ENCODE results near the gene SEMA6C. TPM values are rescaled to one million over a fixed set of nuclear protein-coding genes. Genes with fewer than 3 reads are reported as not detected.
"Not testable (repeated sequence)": the region's sequence is repeated elsewhere in the genome, so short reads cannot be mapped to it uniquely, and the experiment has no call there.

The SEMA6C gene, protein sequence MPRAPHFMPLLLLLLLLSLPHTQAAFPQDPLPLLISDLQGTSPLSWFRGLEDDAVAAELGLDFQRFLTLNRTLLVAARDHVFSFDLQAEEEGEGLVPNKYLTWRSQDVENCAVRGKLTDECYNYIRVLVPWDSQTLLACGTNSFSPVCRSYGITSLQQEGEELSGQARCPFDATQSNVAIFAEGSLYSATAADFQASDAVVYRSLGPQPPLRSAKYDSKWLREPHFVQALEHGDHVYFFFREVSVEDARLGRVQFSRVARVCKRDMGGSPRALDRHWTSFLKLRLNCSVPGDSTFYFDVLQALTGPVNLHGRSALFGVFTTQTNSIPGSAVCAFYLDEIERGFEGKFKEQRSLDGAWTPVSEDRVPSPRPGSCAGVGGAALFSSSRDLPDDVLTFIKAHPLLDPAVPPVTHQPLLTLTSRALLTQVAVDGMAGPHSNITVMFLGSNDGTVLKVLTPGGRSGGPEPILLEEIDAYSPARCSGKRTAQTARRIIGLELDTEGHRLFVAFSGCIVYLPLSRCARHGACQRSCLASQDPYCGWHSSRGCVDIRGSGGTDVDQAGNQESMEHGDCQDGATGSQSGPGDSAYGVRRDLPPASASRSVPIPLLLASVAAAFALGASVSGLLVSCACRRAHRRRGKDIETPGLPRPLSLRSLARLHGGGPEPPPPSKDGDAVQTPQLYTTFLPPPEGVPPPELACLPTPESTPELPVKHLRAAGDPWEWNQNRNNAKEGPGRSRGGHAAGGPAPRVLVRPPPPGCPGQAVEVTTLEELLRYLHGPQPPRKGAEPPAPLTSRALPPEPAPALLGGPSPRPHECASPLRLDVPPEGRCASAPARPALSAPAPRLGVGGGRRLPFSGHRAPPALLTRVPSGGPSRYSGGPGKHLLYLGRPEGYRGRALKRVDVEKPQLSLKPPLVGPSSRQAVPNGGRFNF
- 1.9 TPM in 1 of 2 replicates, not detected in the other for total RNA-seq (2014; rRNA removed; shearing (Covaris generic); ENCODE audit: low replicate concordance)

DNA sequence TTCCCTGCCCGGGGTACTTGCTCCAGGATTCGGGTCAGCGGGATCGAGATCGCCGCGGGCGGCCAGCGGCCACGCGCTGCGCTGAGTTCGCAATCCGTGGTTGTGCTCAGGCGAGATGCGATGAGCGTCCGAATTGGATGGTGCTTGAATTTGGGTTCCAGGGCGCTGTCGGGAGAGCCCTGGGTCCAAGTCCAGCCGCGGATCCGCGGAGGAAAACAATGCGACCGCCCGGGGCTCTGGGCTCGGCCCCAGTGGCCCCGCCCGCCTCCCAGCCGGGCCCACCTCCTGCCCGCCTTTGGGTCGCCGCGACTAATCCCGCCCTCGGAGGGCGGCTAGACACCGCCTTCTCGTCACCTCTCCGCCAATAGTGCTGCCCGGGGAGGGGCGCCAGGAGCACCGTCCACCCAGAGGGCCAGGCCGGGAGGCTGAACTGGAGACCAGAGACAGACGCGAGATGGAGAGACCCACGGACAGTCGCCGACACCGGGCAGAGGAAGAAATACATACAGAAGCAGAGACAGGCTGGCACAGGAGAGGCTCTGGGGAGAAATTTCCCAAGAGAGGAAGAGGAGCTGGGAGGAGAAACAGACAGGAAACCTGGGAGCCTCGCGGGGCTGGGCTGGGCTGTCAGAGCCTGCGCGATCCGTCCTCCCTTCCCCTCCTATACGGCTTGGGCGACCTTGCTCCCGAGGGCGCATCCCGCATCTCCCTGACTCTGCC, at the start of gene SEMA6C:
Gene SEMA6C, minus strand, starts transcription at position 220 of the 720 bp plus-strand sequence. CDS start 4,010 bp downstream, outside the sequence.
- peak; percentile 87 for DNase-seq (ENCODE audit: low read depth)
- in situ Hi-C loops (cut with HindIII; ENCODE audit: low pct_unique_long_range_greater_than_20kb, low sequenced_read_pairs): no loop called here

DNA sequence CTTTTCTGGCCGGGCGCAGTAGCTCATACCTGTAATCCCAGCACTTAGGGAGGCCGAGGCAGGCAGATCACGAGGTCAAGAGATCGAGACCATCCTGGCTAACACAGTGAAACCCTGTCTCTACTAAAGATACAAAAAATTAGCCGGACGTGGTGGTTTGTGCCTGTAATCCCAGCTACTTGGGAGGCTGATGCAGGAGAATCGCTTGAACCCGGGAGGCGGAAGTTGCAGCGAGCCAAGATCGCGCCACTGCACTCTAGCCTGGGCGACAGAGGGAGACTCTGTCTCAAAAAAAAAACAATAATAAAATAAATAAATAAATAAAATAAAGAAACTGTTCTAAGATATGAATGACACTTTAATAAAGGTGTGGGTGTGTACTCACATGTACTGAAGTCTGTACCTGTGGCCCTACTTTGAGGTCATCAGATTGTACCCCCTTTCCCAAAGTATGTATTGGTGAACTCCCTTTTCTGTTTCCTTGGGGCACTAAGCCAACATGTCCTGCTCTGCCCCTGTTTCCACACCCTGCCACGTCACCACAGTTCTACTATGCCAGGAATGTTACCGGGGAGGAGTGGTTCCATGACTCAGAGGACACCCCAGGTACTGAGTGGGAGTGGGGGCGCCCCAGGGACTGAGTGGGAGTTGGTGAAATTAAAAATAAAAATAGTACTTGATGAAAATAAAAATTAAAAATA, 48.6 kb upstream of the SEMA6C start:
- in situ Hi-C loops (cut with HindIII; ENCODE audit: low pct_unique_long_range_greater_than_20kb, low sequenced_read_pairs): not testable (repeated sequence)

DNA sequence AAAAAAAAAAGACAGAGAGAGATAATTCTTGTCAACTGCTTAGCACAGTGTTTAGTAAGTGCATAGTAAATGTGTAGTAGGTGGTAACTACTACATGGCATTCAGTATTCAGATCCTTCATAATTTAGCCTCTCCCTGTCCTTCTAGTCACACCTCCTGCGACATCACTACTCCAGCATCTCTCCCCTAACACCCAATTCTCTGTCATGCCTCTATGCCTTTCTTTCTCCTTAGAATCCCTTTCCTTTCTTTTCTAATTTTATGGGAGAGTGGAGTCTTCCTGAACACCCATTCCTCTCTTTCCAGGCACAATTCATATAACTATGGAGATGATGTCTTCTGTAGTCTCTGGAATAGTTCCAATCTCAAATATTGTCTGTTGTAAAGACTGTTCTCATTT, 47.4 kb upstream of the SEMA6C start:
- DNase-seq (ENCODE audit: low read depth): peak; percentile 29

More for the DNA sequence above, 48.6 kb upstream of the SEMA6C start:
- peak; percentile 82 for DNase-seq (ENCODE audit: low read depth)

DNA sequence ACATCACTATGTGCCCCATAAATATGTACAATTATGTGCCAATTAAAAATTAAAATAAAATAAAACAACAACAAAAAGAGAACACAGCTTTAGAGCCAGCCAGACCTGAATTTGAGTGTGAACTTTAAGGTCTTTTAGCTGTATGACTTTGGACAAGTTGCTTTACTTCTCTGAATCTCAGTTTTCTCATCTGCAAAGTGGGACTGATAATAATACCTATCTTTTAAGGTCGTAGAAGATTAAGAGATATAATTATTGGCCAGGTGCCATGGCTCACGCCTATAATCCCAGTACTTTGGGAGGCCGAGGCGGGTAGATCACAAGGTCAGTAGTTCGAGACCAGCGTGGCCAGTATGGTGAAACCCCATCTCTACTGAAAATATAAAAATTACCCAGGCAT, 46.9 kb upstream of the SEMA6C start:
- in situ Hi-C loops (cut with HindIII; ENCODE audit: low pct_unique_long_range_greater_than_20kb, low sequenced_read_pairs): no loop called here
- DNase-seq (ENCODE audit: low read depth): no peak

More for the DNA sequence above, 47.4 kb upstream of the SEMA6C start:
- in situ Hi-C loops (cut with HindIII; ENCODE audit: low pct_unique_long_range_greater_than_20kb, low sequenced_read_pairs): no loop called here

DNA sequence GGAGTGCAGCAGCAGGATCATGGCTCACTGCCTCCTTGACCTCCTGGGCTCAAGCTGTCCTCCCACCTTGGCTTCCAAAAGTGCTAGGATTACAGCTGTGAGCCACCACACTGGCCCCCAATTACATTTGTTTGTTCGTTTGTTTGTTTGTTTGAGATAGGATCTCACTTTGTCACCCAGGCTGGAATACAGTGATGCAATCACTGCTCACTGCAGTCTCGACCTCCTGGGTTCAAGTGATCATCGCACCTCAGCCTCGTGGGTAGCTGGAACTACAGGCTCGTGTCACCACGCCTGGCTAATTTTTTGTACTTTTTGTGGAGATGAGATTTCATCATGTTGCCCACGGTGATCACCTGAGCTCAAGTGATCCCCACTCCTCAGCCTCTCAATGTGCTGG, 45.6 kb upstream of the SEMA6C start:
- DNase-seq (ENCODE audit: low read depth): no peak
- in situ Hi-C loops (cut with HindIII; ENCODE audit: low pct_unique_long_range_greater_than_20kb, low sequenced_read_pairs): no loop called here

DNA sequence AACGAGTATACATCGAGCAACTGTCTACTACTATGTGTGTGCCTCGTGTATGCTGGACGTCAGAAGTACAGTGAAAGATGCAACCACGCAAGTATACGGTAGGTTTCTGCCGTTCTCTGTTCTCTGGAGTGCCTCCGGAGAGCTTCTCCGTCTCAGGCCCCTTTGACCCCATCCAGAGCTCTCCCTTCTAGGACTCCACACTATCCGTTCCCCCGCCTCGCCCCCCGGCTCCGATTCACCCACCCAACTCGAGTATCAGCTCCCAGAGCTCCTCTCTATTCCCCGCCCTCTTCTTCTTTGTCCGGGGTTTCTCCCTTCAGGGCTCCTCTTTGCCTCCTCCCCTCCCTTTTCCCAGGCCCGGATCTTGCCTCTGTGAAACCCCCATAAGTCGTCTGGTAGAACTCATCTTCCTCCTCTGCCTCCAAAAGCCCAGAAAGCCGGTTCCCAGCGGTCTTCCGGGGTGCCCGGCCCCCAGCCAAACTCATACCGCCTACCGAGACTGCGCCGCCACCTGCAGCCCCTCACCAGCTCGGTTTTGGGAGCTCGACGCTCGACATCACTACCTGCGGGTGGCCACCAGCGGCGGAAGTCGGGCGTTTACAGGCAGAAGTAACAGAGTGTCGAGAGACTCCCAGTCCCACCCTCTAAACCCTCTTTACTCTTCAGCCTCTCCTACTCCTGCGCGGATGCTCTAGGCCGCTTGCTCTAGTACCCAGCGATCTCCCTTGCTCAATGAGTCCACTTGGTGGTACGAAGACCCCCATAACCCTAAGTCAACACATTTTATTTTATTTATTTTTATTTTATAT, 43.4 kb upstream of the SEMA6C start, which contains the start of gene VPS72:
Gene VPS72, minus strand, starts transcription at position 561 of the 809 bp plus-strand sequence. Its CDS starts 76 bp downstream, at position 485.
- DNase-seq (ENCODE audit: low read depth): peak; percentile 84
- in situ Hi-C loops (cut with HindIII; ENCODE audit: low pct_unique_long_range_greater_than_20kb, low sequenced_read_pairs): no loop called here

DNA sequence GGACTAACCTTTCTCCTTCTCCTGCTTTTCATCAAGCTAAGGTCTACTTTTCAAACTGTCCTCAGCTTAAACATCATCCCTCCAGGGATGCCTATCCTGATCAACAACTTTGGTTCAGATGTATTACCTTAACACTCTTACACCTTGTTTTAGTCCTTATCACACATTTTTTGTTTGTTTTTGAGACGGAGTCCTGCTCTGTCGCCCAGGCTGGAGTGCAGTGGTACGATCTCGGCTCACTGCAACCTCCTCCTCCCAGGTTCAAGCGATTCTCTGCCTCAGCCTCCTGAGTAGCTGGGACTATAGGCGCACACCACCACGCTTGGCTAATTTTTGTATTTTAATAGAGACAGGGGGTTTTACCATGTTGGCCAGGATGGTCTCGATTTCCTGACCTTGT, 42.2 kb upstream of the SEMA6C start:
- DNase-seq (ENCODE audit: low read depth); in situ Hi-C loops (cut with HindIII; ENCODE audit: low pct_unique_long_range_greater_than_20kb, low sequenced_read_pairs): not testable (repeated sequence)

DNA sequence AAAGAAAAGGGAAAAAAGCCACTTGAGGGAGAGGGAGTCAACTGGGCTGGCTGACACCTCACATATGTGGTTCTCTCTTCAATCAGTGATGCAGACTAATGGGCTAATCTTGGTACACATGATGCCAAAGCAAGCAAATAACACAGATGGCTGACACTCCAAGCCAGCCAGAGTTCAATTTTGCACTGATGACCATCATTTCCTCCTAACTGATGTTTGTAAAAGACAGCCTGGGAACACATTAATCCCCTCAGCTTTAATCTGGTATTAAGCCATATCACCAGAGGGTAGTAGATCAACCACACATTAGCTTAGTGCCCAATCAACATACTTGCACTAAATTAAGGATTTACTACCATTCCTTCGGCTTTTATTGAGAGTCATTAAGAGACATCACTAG, 40.8 kb upstream of the SEMA6C start:
- in situ Hi-C loops (cut with HindIII; ENCODE audit: low pct_unique_long_range_greater_than_20kb, low sequenced_read_pairs): no loop called here
- no peak for DNase-seq (ENCODE audit: low read depth)

DNA sequence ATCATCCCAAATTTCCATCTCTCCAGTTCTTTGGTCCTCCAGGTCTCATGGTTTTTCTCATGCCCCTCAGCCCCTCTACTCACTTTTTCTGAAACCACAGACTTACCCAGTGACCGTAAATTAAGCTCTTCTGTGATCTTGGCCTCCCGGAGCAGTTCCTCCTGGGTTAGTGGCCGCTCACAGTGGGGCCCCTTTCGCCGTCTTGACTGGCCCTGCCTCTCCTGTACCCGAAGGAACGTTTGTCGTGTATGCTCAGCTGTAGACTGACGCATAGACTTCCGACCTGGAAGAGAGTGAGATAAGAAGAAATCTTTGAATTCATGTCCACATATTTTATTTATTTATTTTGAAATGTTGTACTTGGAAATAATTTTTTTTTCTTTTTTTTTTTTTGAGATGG, 37.8 kb upstream of the SEMA6C start:
- in situ Hi-C loops (cut with HindIII; ENCODE audit: low pct_unique_long_range_greater_than_20kb, low sequenced_read_pairs): no loop called here

DNA sequence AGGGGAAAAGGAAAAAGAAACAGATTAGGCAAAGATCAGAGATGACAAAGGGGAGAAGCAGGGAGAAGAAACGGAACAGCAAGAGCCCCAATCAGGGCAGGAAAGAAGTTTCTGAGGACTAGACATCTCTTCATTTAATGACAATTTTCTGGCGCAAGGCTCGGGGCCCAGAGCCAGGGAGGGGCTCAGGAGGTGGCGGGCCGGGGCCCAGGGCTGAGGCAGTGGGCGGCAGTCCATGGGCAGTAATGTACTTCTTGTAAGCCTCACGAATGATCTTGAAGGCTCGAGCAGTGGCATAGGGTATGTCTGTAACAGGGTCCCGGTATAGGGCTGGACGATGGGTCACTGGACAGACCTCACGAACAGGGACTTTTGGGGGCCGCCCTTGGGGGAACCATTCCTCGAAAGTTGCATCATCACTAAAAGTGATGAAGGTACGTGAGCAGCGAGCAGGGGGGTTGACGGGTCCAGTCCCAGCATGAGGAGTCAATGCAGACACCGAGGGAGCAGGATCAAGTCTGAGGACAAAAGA, 30.1 kb upstream of the SEMA6C start:
- no peak for DNase-seq (ENCODE audit: low read depth)
- in situ Hi-C loops (cut with HindIII; ENCODE audit: low pct_unique_long_range_greater_than_20kb, low sequenced_read_pairs): no loop called here

More for the DNA sequence above, 37.8 kb upstream of the SEMA6C start:
- DNase-seq (ENCODE audit: low read depth): no peak

DNA sequence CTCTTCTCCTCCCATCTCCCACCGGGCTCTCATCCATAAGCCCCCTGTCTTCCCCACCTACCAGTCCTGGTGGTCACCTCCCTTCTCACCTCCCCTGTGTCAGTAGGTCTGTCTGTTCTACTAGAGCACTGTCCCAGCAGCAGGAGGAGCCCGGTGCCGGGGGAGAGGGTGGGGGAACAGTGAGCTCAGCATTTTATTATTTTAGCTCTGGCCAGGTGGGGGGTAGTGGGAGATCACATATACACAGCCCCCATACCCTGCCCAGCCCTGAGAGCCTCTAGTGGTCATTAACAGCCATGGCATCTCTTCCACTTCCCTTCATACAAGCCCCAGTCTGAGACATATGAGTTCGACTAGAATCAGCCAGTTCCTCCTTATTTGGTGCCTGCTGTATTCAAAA, 29.4 kb upstream of the SEMA6C start, which contains the start of gene TMOD4:
Gene TMOD4, minus strand, starts transcription at position 119 of the 400 bp plus-strand sequence. CDS start 1,106 bp downstream, outside the sequence.
- in situ Hi-C loops (cut with HindIII; ENCODE audit: low pct_unique_long_range_greater_than_20kb, low sequenced_read_pairs): no loop called here
- DNase-seq (ENCODE audit: low read depth): no peak

DNA sequence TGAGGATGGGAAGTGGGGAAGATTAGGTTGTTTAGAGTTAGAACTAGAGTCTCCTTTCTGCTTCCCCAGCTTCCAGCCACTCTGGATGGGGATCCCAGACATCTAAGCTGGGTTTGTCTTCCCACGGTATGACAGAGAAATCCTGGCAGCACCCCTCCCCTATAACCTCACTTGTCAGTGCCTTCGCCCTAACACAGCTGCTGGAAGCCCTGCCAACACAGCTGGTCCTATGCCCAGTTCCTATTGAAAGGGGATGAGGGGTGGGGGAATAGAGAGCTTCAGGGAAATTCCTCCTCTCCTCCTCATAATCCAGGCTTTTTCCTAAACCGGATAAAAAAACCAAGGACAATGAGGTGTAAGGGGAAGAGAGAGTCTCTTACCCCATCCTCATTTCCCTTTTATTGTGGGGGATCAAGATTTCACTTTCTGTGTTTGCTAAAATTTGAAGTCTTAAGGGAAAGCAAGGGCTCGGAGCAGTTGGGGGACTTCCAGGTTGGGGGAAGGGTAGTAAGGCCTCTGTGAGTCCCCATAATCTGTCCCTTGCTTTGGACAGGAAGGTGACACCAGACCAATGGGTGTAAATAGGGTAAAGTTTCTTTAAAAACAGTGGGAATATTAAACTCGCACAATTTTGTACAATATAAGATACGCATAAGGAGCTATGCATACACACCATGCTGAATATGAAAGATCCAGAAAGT, 28.8 kb upstream of the SEMA6C start:
- in situ Hi-C loops (cut with HindIII; ENCODE audit: low pct_unique_long_range_greater_than_20kb, low sequenced_read_pairs): no loop called here
- DNase-seq (ENCODE audit: low read depth): no peak

DNA sequence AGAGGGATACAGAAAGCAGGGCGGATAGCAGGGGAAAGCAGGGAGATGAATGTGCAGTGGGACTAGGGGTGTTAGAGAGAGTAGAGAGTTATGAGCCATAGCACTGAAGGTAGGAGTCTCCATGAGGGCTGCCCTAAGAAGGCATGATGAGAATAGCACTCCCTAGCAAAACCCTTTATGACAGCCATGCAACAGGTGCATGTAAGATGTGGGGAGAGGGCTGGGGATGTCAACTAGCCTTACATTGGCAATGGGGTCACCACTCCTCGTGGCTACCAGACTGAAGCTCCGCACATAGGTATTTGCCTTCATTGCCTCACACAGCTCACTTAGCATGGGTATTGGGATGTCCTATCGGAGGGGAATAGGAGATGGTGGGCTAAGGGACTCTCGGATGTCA, 24.8 kb upstream of the SEMA6C start:
- DNase-seq (ENCODE audit: low read depth): no peak
- in situ Hi-C loops (cut with HindIII; ENCODE audit: low pct_unique_long_range_greater_than_20kb, low sequenced_read_pairs): no loop called here

DNA sequence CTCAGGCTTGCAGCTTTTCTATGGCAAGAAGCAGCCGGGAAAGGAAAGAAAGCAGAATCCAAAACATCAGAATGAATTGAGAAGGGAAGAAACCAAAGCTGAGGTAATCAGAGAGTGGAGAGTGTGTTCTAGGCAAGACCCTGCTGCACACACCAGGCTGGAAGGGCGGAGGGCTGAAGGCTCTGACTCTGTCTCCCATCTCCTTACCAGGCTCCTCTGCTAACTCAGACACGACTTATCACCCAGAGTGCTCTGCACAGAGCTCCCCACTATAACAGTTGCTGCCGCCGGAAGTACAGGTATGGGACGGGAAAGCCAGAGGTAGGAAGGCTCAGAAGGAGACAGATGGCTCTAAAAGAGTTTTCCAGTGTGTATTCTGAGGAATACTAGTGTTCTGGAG, 20.7 kb upstream of the SEMA6C start:
- no peak for DNase-seq (ENCODE audit: low read depth)
- in situ Hi-C loops (cut with HindIII; ENCODE audit: low pct_unique_long_range_greater_than_20kb, low sequenced_read_pairs): no loop called here

DNA sequence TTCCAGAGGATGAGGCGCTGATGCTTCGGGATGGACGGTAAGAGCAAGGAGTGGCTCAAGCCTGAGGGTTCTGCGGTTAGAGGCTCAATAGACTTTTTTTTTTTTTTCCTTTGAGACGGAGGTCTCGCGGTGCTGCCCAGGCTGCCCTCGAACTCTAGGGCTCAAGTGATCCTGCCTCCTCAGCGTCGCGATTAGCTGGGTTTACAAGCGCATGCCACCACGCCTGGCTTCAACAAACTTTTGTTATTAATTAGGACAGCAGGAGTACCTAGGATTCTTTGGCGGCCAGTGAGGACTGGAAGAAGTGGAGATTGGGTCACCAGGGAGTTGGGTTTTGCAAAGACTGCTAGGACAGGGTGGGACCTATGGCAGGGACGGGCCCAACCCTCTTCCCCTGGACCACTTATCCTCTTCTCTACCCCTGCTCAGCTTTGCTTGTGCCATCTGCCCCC, 20.1 kb upstream of the SEMA6C start:
- peak; percentile 33 for DNase-seq (ENCODE audit: low read depth)
- in situ Hi-C loops (cut with HindIII; ENCODE audit: low pct_unique_long_range_greater_than_20kb, low sequenced_read_pairs): no loop called here
